Measurements from ENCODE around the gene FTL. TPM values are rescaled to one million over a fixed set of nuclear protein-coding genes. Genes with fewer than 3 reads are reported as not detected.
A peak's percentile ranks its signal among the peaks of the same experiment; 100 is the strongest.

Gene FTL
- total RNA-seq, 1 experiment from 2014 or later: 1,245 TPM

DNA sequence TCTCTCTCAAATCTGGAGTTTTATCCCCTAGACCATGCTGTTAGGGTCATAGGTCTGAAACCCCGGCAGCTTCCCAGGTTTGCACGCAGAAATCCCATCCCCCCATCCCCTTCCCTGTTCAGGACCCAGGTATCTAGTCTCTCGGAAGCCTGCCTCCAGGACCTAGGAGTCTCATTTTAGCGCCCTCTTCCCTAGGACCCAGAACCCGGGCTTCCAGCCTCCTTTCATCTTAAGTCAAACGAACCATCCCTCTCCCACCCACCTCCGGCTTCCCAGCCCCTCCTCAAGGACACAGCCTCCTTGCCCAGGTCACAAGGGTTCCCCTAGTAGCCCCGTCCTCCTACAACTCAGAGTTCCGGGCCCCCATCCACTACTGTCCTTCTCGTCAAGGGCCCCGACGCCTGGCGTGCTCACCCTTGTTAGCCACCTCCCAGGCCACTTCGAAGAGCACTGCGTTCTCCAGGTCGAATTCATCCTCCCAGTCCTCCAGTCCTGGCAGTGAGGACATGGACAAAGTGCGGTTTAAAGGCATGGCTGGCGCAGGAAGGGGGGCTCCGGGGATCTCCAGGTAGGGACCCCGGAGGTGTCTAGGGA, 27.6 kb downstream of the FTL start:
- no CpG with 5 or more reads among the region's 20 CpGs for WGBS (ENCODE audit: extremely low coverage, insufficient read length, low lambda C conversion rate)
- Histone ChIP-seq H2BK5ac (ENCODE audit: insufficient read length, low read length) (no peak overlapping the region), H3K4me2 (ENCODE audit: insufficient read depth, insufficient read length, low read length) (peak overlapping the region; percentile 80), H2AK5ac (ENCODE audit: insufficient read length, low read length) (no peak overlapping the region), H3K79me1 (ENCODE audit: insufficient read depth, low read depth, low read length, poor library complexity, severe bottlenecking) (no peaks in the 10 kb centered on the region), H2BK15ac (ENCODE audit: low read depth, low read length) (no peak overlapping the region), H3K23me2 (ENCODE audit: insufficient read length, low read depth, low read length, poor library complexity, severe bottlenecking) (peaks cover 8% of the 10 kb centered on the region), H3K27ac (ENCODE audit: insufficient read length, low read depth, low read length) (no peak overlapping the region), H2AFZ (ENCODE audit: low read length) (no peak overlapping the region), H4K5ac (ENCODE audit: insufficient read length, low read depth, low read length) (no peak overlapping the region), H2BK20ac (ENCODE audit: low read depth, low read length, poor library complexity, severe bottlenecking) (no peak overlapping the region), H3K79me2 (ENCODE audit: insufficient read depth, low read length) (peaks cover 9% of the 10 kb centered on the region; the same call in 1 of the 2 replicates), H4K8ac (replicated peaks; ENCODE audit: insufficient read length, low read depth, low read length) (no peak overlapping the region), H3K9ac (ENCODE audit: extremely low read depth, insufficient read length, low read length) (peak overlapping the region; percentile 69), H3K18ac (ENCODE audit: insufficient read length, low read depth, low read length) (peak overlapping the region; percentile 21), H2BK120ac (ENCODE audit: low read depth, low read length, poor library complexity, severe bottlenecking) (no peak overlapping the region), H3K27me3 (ENCODE audit: insufficient read depth, low read length) (no peaks in the 10 kb centered on the region), H3K4me1 (ENCODE audit: insufficient read depth, low read length) (no peaks in the 10 kb centered on the region; the same call in 1 of the 2 replicates), H3K14ac (ENCODE audit: insufficient read depth, low read length) (peak overlapping the region; percentile 82), H4K91ac (ENCODE audit: insufficient read length, low read depth, low read length) (no peak overlapping the region), H3T11ph (ENCODE audit: low read length) (no peak overlapping the region), H3K56ac (ENCODE audit: insufficient read length, low read depth, low read length) (no peak overlapping the region), H3K9me3 (ENCODE audit: control insufficient read depth, low read depth, low read length) (no peaks in the 10 kb centered on the region), H2BK12ac (ENCODE audit: insufficient read length, low read depth, low read length) (no peak overlapping the region), H3K23ac (ENCODE audit: insufficient read length, low read depth, low read length) (no peak overlapping the region), H4K20me1 (ENCODE audit: control insufficient read depth, insufficient read depth, insufficient read length) (no peaks in the 10 kb centered on the region), H3K4ac (ENCODE audit: low read depth, low read length) (no peak overlapping the region)
- Mint-ChIP-seq H3K4me3 (peak overlapping the region; percentile 93 to 95), H3K9me3 (no peaks in the 10 kb centered on the region), H3K27me3 (ENCODE audit: low read depth) (no peaks in the 10 kb centered on the region), H3K27ac (peak overlapping the region; percentile 5 to 98 (median 73); a peak in 6 of 7 replicates), H3K4me1 (peaks cover 31 to 36% of the 10 kb centered on the region in 2 experiments), H3K36me3 (ENCODE audit: insufficient read depth in 1 of 3, low read depth in 3 of 3) (peaks cover 15 to 30% (median 30%) of the 10 kb centered on the region in 3 experiments)
- DNase-seq: peak; percentile 34
- TF ChIP-seq CTCF (conservative IDR thresholded peaks at IDR 0.05): no peak

All from H9 (cell line).